GM12892 (cell line): ENCODE results near the gene HRAS. TPM values are rescaled to one million over a fixed set of nuclear protein-coding genes. Genes with fewer than 3 reads are reported as not detected.

ENCODE experiments used
- DNase-seq: peaks from one replicate; pipeline ENCODE4 v3.0.0; 2011; ENCODE audit not compliant: insufficient read length
- FAIRE-seq: peaks from 2 replicates; lab custom pipeline; 2011; peaks lifted over from hg19 to GRCh38; lab: Jason Lieb, UNC
- POLR2A ChIP-seq: IDR thresholded peaks from 2 replicates; pipeline ENCODE4 v1.6.1; 2011; ENCODE audit warnings: low read depth, low read length, control low read depth
- POLR2AphosphoS5 ChIP-seq: IDR thresholded peaks from 2 replicates; pipeline ENCODE4 v1.6.1; 2011; ENCODE audit warnings: low read depth, low read length, control low read depth
- TAF1 ChIP-seq: IDR thresholded peaks from 2 replicates; pipeline ENCODE4 v1.6.1; 2011; ENCODE audit warnings: low read depth, mild to moderate bottlenecking, control low read depth, low read length, borderline replicate concordance
- polyA plus RNA-seq: library from polyadenylated mRNA; unstranded; fragments of >200 nt; gene quantifications from one replicate; pipeline ENCODE4 v1.2.1, GENCODE V29; 2012; ENCODE audit warnings: missing spikeins, inconsistent platforms; ENCODE audit not compliant: missing spikeins

HRAS gene
- 28.5 TPM for polyA plus RNA-seq

- TF ChIP-seq TAF1 (0 out of 2 replicates have a peak, but pooled peaks have one; percentile 45), POLR2A (peak; percentile 68; the same call in 1 of the 2 replicates), POLR2AphosphoS5 (0 out of 2 replicates have a peak, but pooled peaks have one; percentile 31)
- DNase-seq (peak; percentile 100), FAIRE-seq (peak; percentile 100)
Observed at GRCh38 chr11:535519-536454, at the start of gene HRAS. Gene HRAS (minus strand): TSS chr11:535576.

GRCh38 chr11:584287-584686 lies 48.9 kb upstream of the HRAS start:
- TF ChIP-seq POLR2AphosphoS5, result no peak
- no peak for TF ChIP-seq TAF1
- DNase-seq (no peak), FAIRE-seq (no peak)

GRCh38 chr11:581752-582151 lies 46.4 kb upstream of the HRAS start:
- FAIRE-seq, result no peak
- TF ChIP-seq TAF1, result no peak
- TF ChIP-seq POLR2A, result no peak
- TF ChIP-seq POLR2AphosphoS5, result no peak
- no peak for DNase-seq

GRCh38 chr11:581342-581741 lies 46.0 kb upstream of the HRAS start:
- FAIRE-seq, result no peak
- TF ChIP-seq POLR2AphosphoS5, result no peak
- TF ChIP-seq TAF1, result no peak
- no peak for TF ChIP-seq POLR2A
- DNase-seq, result no peak

GRCh38 chr11:579830-580601 lies 44.6 kb upstream of the HRAS start:
- FAIRE-seq, result peak; percentile 38
- no peak for TF ChIP-seq POLR2A
- TF ChIP-seq TAF1, result no peak
- TF ChIP-seq POLR2AphosphoS5, result no peak
- DNase-seq, result no peak

- no peak for DNase-seq
- FAIRE-seq, result no peak
- TF ChIP-seq TAF1 (no peak), POLR2A (no peak), POLR2AphosphoS5 (no peak)
Observed at GRCh38 chr11:578276-579035, 43.1 kb upstream of the HRAS start.

- DNase-seq (no peak), FAIRE-seq (no peak)
- TF ChIP-seq TAF1 (no peak), POLR2A (no peak), POLR2AphosphoS5 (no peak)
Observed at GRCh38 chr11:577611-577894, 42.2 kb upstream of the HRAS start.

GRCh38 chr11:576811-577610 lies 41.6 kb upstream of the HRAS start:
- peak; percentile 74 for FAIRE-seq
- no peak for DNase-seq
- TF ChIP-seq POLR2A (no peak), TAF1 (no peak), POLR2AphosphoS5 (no peak)

- FAIRE-seq (peak; percentile 99), DNase-seq (peak; percentile 99)
- TF ChIP-seq POLR2AphosphoS5, result peak; percentile 85
- TF ChIP-seq POLR2A, result peak; percentile 88
- peak; percentile 94 for TF ChIP-seq TAF1
Observed at GRCh38 chr11:575996-576768, 40.8 kb upstream of the HRAS start, which contains the start of gene PHRF1. Gene PHRF1 (plus strand): TSS chr11:576470. CDS start chr11:581513, 5,043 bp downstream.

GRCh38 chr11:575313-575995 lies 40.1 kb upstream of the HRAS start:
- peak; percentile 83 for DNase-seq
- FAIRE-seq, result no peak
- no peak for TF ChIP-seq POLR2A
- TF ChIP-seq POLR2AphosphoS5, result no peak
- no peak for TF ChIP-seq TAF1
